HG03378 (cell line): ENCODE measurements around the gene STRN3.
"Not testable (repeated sequence)": the region's sequence is repeated elsewhere in the genome, so short reads cannot be mapped to it uniquely, and the experiment has no call there.

ENCODE experiments used
- ATAC-seq: cut with Tn5 transposase; IDR thresholded peaks from one replicate; pipeline ENCODE4 v1.9.1; 2021; ENCODE audit warnings: mild to moderate bottlenecking, moderate library complexity; ENCODE audit not compliant: unreplicated experiment

The STRN3 gene

GRCh38 chr14:31037709-31038221 lies 11.6 kb upstream of the STRN3 start:
- no peak for ATAC-seq

- no peak for ATAC-seq
Measured at GRCh38 chr14:31036552-31036951, 10.4 kb upstream of the STRN3 start.

- no peak for ATAC-seq
Measured at GRCh38 chr14:31030469-31030868, 4.3 kb upstream of the STRN3 start.

- no peak for ATAC-seq
Measured at GRCh38 chr14:31029016-31029970, 3.1 kb upstream of the STRN3 start.

- no peak for ATAC-seq
Measured at GRCh38 chr14:31027847-31028246, 1.7 kb upstream of the STRN3 start.

GRCh38 chr14:31026450-31027235 lies 464 bp upstream of the STRN3 start:
- ATAC-seq, result peak; percentile 83

GRCh38 chr14:31025367-31026076 lies 657 bp downstream of the STRN3 start, which contains the start of gene AP4S1:
AP4S1 (plus strand) TSS chr14:31025649; CDS start chr14:31066197, 40,548 bp downstream.
- ATAC-seq, result no peak

- no peak for ATAC-seq
Measured at GRCh38 chr14:31024577-31025366, 1.4 kb downstream of the STRN3 start.

- ATAC-seq, result no peak
Measured at GRCh38 chr14:31024010-31024480, 2.1 kb downstream of the STRN3 start.

- no peak for ATAC-seq
Measured at GRCh38 chr14:31022386-31022785, 3.8 kb downstream of the STRN3 start.

- no peak for ATAC-seq
Measured at GRCh38 chr14:31021576-31021949, 4.6 kb downstream of the STRN3 start.

- ATAC-seq, result no peak
Measured at GRCh38 chr14:31020834-31021575, 5.2 kb downstream of the STRN3 start.

- no peak for ATAC-seq
Measured at GRCh38 chr14:31018057-31018645, 8.0 kb downstream of the STRN3 start.

- no peak for ATAC-seq
Measured at GRCh38 chr14:31013841-31014240, 12.3 kb downstream of the STRN3 start.

GRCh38 chr14:31010935-31011334 lies 15.2 kb downstream of the STRN3 start:
- no peak for ATAC-seq

- ATAC-seq, result no peak
Measured at GRCh38 chr14:31009836-31010574, 16.2 kb downstream of the STRN3 start.

GRCh38 chr14:31006703-31007102 lies 19.5 kb downstream of the STRN3 start:
- no peak for ATAC-seq

GRCh38 chr14:31004007-31004406 lies 22.2 kb downstream of the STRN3 start:
- ATAC-seq, result not testable (repeated sequence)
